HG03135 (cell line): ENCODE results near the gene DHRS2.

Source experiments
- ATAC-seq: cut with Tn5 transposase; IDR thresholded peaks from one replicate; pipeline ENCODE4 v1.9.1; 2021; ENCODE audit warnings: mild to moderate bottlenecking, moderate library complexity; ENCODE audit not compliant: unreplicated experiment

Gene DHRS2

GRCh38 chr14:23610815-23611289, 25.3 kb upstream of the DHRS2 start:
- ATAC-seq, result no peak

DNA sequence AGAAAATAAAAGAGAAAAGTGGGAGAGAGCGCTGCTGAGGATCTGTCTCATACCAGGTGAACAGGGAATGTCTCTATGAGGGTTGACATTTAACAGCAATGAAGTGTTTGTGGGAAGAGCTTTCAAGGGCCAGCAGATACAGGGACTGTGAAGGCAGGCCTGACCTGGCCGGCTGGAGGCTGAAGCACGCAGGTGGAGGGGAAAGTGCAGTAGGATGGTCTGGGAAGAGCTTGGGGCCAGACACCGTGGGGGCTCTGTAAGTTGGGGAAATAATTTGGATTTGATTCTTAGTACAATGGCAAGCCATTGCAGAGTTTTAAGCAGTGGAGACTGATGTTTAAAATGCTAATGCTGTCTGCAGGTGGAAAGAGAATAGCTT, 23.8 kb upstream of the DHRS2 start:
- ATAC-seq, result no peak

- no peak for ATAC-seq
These were observed 23.4 kb upstream of the DHRS2 start for GRCh38 chr14:23612802-23613201.

DNA sequence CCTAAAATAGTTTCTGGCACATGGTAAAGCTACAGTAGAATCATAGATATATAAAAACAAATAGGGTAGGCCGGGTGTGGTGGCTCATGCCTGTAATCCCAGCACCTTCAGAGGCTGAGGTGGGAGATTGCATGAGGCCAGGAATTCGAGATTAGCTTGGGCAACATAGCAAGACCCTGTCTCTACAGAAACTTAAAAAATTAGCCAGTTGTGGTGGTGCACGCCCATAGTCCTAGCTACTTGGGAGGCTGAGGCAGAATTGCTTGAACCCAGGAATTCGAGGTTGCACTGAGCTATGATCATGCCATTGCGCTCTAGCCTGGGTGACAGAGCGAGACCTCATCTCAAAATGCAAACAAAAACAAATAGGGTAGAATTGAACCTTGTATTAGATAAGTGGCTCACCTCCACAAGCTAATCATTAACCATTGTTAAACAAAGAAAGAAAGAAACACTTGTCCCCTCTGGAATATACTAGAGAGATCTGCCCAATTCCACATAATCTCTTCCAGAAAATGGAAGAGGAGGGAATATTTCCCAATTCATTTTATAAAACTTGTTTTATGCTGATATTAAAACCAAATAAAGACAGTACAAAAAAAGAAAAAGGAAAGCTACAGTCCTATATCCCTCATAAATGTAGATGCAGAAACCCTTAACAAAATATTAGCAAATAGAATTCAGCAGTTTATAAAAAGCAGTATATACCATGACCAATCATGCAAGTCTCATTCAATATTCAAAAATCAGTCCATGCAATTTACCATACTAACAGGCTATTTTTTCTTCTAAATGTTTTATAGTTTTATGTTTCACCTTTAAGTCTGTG, 22.7 kb upstream of the DHRS2 start:
- no peak for ATAC-seq

DNA sequence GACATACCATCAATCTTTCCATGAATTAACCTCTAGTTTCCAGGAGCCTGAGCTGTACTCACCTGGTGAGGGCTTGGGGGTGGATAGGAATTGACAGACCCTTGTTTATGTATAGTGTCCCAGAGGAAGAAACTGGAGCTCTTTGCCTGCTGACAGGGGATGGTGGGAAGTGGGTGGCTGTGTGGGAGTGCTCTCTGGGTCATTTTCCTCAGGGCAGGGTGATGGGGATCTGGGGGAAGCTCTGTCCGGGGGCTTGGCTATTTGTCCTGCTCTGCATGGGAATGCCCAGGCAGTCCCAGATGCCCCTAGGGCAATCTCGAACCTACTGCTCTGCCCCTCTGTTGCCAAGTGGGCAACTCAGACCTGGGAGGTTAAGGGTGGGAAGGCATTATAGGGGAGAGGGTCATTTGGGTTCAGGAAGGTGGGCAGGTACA, 21.8 kb upstream of the DHRS2 start:
- ATAC-seq, result no peak

DNA sequence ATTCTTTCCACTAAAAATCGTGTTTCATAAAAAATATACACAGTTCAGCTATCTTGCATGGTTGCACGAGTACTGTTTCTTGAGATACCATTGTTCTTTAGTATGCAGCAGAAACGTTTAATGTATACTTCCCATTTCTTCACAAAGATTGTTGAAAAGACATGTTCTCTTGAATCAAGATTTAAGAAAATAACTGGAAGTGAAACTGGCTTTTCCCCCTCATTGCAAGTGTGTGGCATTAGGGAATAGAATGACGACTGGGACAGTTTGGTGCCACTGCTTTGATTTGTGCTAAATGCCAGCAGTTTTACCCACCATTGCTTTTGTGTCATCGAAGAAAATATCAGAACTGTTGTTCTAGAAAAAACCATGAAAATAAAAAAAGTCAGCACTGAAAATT, 20.3 kb upstream of the DHRS2 start:
- ATAC-seq, result no peak

- ATAC-seq, result no peak
These were observed 18.6 kb upstream of the DHRS2 start for GRCh38 chr14:23617539-23617938.

DNA sequence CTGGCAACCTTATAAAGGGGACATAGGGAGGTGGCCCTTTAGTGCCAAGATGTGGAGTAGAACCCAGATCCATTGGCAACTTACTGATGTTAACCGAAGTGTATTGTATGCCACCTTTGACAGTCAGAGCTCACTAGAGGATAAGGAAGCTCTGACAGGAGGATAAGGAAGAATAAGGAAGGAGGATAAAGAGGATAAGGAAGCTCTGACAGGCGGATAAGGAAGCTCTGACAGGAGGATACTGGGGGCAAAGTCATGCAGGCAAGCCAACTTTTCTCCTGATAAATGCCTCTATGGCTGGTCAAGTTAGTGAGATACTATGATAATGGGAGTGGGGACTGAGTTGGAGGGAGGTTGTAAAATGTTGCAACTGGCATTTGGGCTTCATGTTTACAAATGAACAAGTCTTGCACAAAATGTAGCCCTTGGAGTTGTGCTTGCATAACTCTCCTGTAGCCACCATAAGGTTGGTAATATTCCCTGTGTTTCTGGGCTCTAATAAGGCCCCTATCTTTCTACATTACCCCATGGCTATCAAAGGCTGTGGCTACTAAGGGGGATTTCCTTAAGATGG, 17.7 kb upstream of the DHRS2 start:
- no peak for ATAC-seq

- ATAC-seq, result no peak
These were observed 15.9 kb upstream of the DHRS2 start for GRCh38 chr14:23620177-23620702.

DNA sequence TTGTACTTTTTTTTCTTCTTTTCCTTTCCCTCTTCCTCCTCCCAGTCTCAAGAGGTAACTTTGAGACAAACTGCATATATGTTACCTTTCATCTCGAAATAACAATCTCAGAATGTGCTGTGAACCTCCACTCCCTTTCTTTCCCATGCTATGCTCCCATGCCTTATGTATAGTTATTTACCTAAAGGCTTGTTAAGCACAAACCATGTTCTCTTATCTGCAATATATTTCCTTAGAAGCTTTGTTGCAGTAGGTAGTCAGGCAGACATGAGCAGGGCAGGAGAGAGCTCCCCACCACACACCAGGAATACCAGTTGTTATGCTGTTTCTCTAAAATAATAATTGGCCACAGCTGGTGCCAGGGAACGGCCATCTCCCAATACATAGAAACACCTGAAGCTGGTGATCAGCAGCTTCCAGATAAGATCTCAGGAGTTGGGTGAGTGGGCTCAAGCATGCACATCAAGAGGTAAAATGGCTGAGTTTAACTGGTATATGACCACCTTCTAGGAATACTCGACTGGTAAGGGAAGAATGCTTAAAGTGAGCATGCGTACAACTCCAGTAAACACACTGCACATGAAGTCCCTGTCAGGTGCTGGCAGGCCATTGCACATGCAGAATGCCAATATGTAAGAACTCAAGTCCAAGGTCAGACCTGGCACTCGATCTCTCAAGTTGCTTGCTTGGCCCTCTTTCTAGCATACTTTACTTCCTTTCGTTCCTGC, 14.8 kb upstream of the DHRS2 start:
- no peak for ATAC-seq

DNA sequence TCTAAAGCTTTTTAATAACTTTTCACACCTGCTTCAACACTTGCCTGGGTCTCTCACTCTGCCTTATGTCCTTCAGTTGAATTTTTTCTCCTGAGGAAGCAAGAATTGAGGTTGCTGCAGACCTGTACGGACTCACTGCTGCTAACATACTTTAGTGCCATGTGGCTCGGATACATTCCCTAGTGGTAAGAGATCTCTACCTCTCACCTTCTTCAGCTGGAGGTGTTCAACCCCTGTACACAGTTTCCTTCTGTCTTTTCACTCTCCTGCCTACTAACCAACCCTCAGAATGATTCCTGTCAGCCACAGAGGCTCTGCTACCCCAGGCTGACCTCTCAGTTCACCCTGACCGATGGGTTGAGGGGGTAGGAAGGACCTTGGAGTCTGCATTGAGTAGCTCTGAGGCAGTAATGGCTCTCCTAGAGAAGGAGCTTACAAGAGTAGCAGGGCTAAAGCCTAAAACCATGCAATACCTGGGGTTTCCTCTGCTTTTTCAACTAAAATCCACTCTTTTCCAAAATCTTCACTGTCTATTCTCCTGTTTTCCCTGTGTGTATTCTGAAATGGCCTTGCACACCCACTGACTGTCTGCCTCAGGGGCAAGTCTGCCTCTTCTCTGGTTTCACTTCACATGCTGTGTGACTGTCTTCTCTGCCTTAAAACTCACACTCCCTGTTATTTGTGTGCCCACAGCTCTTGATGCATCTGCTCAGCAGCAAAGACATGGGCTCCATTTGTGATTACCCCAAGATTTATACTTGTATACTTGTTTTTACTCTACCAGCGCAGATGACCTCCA, 14.0 kb upstream of the DHRS2 start:
- ATAC-seq, result no peak

DNA sequence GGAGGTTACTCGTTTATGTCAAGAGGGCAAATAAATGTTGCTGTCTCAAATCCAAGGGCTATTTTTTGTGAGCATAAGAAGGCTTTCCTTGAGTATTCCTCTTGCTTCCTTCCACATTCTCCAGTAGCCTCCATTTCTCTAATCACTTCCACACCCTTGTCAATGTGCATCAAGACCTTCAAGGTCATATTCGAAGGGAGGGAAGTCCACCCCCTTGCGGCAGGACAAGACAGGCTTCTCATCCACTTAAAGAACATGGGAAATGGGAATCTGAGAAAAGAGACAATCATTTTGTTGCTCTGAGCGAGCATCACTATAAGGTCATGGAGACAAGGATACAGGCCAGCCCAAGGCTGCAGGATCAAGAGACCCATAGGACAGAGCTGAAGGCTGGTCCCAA, 13.2 kb upstream of the DHRS2 start:
- ATAC-seq, result no peak

DNA sequence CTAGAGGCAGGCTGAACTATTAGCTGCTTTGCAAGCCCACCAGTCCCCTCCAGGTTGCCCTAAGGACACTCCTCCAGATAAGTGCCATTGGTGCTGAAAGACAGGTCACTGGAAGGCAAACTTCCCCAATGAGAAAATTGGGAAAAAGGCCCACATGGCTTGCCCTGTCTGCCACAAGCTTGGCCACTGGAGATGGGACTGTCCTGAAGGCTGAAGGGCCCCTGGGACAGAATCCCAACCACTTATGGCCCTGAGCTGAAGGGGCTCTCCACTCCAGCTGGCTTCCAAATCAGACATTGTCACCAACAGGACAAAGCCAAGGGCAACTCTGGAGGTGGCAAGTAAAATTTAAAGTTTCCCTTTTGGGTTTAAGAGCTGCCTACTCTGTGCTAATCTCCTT, 12.2 kb upstream of the DHRS2 start:
- ATAC-seq, result no peak

DNA sequence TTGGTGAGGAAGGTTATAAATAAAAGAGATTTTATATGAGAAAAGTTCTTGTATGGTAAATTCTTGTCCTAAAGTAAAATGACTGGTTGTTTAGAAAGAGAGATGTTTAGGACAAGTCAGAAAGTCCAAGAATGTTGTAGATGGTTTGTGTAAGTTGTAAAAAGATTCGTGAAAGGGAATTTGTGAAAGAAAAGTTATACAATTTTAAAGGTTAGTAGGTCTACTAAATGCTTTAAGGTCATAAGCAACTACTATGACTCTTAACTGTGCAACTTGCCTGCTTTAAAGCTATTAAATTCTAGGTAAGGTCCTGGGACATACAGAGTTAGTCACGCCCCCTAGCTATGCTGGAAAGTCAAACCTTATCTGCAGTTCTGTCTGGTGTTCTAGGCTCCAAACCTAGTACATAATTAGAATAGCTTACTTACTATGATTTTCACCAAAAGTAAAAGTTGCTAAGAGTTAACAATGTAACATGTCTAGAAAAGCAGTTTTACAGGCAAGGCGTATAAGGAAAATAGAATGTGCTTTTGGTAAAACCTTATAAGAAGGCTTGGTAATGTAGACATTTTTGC, 11.2 kb upstream of the DHRS2 start:
- ATAC-seq, result no peak

- ATAC-seq, result no peak
These were observed 9.2 kb upstream of the DHRS2 start for GRCh38 chr14:23626946-23627345.

DNA sequence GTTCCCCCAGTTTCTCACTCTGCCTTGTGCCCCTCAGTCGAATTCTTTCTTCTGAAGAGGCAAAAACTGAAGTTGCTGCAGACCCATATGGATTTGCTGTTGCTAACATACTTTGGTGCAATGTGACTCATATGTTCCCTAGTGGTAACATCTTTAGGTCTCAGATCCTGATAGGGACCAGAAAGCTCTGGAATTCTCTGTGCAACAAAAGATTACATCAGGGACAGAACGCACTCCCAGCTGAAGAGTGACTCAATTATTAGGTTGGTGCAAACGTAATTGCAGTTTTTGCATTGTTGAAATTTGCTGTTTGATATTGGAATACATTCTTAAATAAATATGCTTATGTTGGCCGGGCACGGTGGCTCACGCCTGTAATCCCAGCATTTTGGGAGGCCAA, 8.2 kb upstream of the DHRS2 start:
- no peak for ATAC-seq

DNA sequence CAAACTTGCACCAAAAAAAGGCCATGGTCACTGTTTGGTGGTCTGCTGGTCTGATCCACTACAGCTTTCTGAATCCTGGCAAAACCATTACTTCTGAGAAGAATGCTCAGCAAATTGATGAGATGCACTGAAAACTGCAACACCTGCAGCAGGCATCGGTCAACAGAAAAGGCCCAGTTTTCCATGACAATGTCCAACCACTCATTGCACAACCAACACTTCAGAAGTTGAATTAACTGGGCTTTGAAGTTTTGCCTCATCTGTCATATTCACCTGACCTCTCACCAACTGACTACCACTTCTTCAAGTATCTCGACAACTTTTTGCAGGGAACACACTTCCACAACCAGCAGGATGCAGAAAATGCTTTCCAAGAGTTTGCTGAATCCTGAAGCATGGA, 7.0 kb upstream of the DHRS2 start:
- no peak for ATAC-seq

GRCh38 chr14:23629832-23630396, 6.2 kb upstream of the DHRS2 start:
- no peak for ATAC-seq

DNA sequence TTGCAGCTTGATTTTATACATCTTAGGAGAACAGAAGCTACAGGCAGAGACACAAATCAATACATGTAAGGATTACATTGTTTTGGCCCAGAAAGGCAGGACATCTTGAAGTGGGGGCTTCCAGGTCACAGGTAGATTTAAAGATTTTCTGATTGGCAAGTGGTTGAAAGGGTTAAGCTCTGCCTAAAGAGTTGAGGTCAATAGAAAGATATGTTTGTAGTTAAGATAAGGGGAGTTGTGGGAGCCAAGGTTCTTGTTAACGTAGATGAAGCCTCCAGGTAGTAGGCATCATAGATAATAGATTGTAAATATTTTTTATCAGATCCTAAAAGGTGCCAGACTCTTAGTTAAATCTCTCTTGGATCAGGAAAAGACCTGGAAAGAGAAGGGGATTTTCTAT, 5.5 kb upstream of the DHRS2 start:
- ATAC-seq, result no peak

DNA sequence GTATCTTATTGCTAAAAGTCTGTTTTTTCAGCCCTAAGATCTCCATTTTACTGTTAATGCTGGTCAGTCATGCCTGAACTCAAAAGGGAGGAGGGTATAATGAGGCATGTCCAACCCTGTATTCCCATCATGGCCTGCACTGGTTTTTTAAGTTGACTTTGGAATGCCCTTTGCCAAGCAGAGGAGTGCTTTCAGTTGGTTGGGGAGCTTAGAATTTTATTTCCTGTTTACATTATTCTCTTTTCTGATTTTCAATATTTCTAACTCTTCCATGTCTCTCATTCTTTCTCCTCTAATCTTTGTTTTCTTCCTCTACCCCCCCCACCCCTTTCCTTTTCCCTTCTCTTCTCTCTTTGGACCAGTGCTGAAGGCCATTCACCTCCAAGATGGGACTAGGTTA, 4.9 kb upstream of the DHRS2 start:
- no peak for ATAC-seq
